SU-DHL-6 (cell line): Measurements from ENCODE around the gene DISP3.

Experiments used
- H2AFZ ChIP-seq: fragments of 200-600 bp; sonication (generic); 2 replicates; pipeline ENCODE4 v1.6.1; 2014; ENCODE audit warnings: low read depth, mild to moderate bottlenecking, moderate library complexity, mixed read lengths, antibody characterized with exemption, low read length; ENCODE audit not compliant: severe bottlenecking
- H3F3A ChIP-seq: fragments of 200-600 bp; shearing (Covaris generic); 2 replicates; pipeline ENCODE4 v1.6.0; 2016; ENCODE audit warnings: antibody characterized with exemption, mild to moderate bottlenecking; ENCODE audit not compliant: insufficient read depth
- H3K27ac ChIP-seq: fragments of 200-600 bp; sonication (generic); 2 replicates; pipeline ENCODE4 v1.5.1; 2016; ENCODE audit warnings: low read depth, mild to moderate bottlenecking, low read length, moderate library complexity, mixed read lengths
- H3K27me3 ChIP-seq: fragments of 200-600 bp; sonication (generic), shearing (Covaris generic); 2 replicates; pipeline ENCODE4 v1.6.0; 2014; ENCODE audit warnings: mild to moderate bottlenecking, low read length
- H3K36me3 ChIP-seq: fragments of 200-600 bp; sonication (generic); 2 replicates; pipeline ENCODE4 v1.6.1; 2014; ENCODE audit warnings: mild to moderate bottlenecking, low read length, mixed read lengths
- H3K4me2 ChIP-seq: fragments of 300-600, 200-600 bp; shearing (Covaris generic), sonication (generic); 2 replicates; pipeline ENCODE4 v1.6.0; 2014; ENCODE audit warnings: low read length, low read depth, mild to moderate bottlenecking; ENCODE audit not compliant: poor library complexity, severe bottlenecking
- H3K4me3 ChIP-seq: fragments of 200-600 bp; sonication (generic); 2 replicates; pipeline ENCODE4 v1.5.1; 2014; ENCODE audit warnings: antibody characterized with exemption, low read length, mild to moderate bottlenecking, mixed read lengths; ENCODE audit not compliant: insufficient read depth, poor library complexity, severe bottlenecking
- H3K79me2 ChIP-seq: fragments of 200-600 bp; sonication (generic); 2 replicates; pipeline ENCODE4 v1.6.1; 2014; ENCODE audit warnings: mild to moderate bottlenecking, low read length, moderate library complexity; ENCODE audit not compliant: insufficient read depth
- H3K9ac ChIP-seq: fragments of 200-600 bp; sonication (generic); 2 replicates; pipeline ENCODE4 v1.7.0; 2014; ENCODE audit warnings: mild to moderate bottlenecking, low read length
- H3K9me2 ChIP-seq: fragments of 200-600 bp; sonication (generic); replicated peaks from 2 replicates; pipeline ENCODE4 v1.6.1; 2014; ENCODE audit warnings: low read length; ENCODE audit not compliant: insufficient read depth
- H3K9me3 ChIP-seq: fragments of 200-600 bp; sonication (generic); 2 replicates; pipeline ENCODE4 v1.6.1; 2014; ENCODE audit warnings: low read length, mixed read lengths; ENCODE audit not compliant: insufficient read depth
- H4K20me1 ChIP-seq: fragments of 200-600 bp; sonication (generic); 2 replicates; pipeline ENCODE4 v1.6.1; 2014; ENCODE audit warnings: low read depth, mild to moderate bottlenecking, antibody characterized with exemption, low read length, moderate library complexity, mixed read lengths
- CTCF ChIP-seq: fragments of 200-600 bp; sonication (generic); IDR thresholded peaks from one replicate; pipeline ENCODE4 v1.5.1; 2017; ENCODE audit warnings: antibody characterized with exemption, mild to moderate bottlenecking, low read length, moderate library complexity; ENCODE audit not compliant: insufficient read depth, poor library complexity, severe bottlenecking
- EZH2phosphoT487 ChIP-seq: fragments of 200-600 bp; sonication (generic), shearing (Covaris generic); conservative IDR thresholded peaks from 2 replicates; pipeline ENCODE4 v1.6.1; 2018; ENCODE audit warnings: mild to moderate bottlenecking, antibody characterized with exemption, low read length, moderate library complexity, mixed read lengths

Gene DISP3

DNA sequence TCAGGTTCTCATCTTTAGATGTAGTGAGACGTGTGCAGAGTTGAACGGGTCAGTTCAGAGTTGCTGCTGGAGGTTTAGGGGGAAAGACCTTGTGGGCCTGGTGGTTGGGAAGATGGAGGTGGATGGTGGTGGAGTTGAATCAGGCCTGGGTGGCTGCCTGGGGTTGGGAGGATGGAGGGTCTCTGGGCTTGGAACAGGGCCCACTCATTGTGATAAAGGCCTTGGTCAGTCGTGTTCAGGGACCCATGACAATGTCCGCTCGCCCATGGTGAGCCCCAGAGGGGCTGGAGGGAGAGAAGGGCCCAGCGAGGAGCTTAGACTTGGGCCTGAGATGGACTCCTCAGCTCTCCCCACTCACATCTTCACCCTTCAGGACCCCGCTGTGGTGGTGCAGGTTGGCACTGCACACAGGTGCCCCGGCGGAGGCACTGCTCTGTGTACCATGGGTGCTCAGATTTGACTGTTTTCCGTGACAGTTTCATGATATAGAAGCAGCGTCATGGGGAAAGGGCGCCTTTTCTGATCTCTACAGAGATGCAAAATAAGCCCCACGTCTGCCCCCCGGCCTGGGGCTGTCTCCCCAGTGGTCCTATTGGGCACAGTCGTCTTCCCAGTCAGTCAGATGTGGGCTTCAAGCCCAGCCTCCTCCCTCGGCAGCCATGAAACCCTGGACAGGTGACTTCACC lies 39.2 kb downstream of the DISP3 start:
- Histone ChIP-seq H3K9ac (no peak overlapping the region), H3K9me2 (no peaks in the 10 kb centered on the region), H3K27ac (no peak overlapping the region), H3K27me3 (no peaks in the 10 kb centered on the region), H3K9me3 (no peaks in the 10 kb centered on the region), H2AFZ (no peak overlapping the region), H3K4me3 (no peak overlapping the region), H3K36me3 (no peaks in the 10 kb centered on the region), H3F3A (no peaks in the 10 kb centered on the region), H3K79me2 (no peaks in the 10 kb centered on the region), H3K4me2 (no peak overlapping the region), H4K20me1 (no peaks in the 10 kb centered on the region)
- TF ChIP-seq EZH2phosphoT487: no peak
- no peak for TF ChIP-seq CTCF

- no peak for TF ChIP-seq EZH2phosphoT487
- no peak for TF ChIP-seq CTCF
- H3K27me3 ChIP-seq: no peaks in the 10 kb centered on the region
Observed at GRCh38 chr1:11518791-11519628, 40.1 kb downstream of the DISP3 start.

GRCh38 chr1:11519629-11520031 lies 40.7 kb downstream of the DISP3 start:
- no peaks in the 10 kb centered on the region for H4K20me1 ChIP-seq
- H3F3A ChIP-seq: no peaks in the 10 kb centered on the region
- TF ChIP-seq CTCF (no peak), EZH2phosphoT487 (no peak)
- H3K27me3 ChIP-seq: no peaks in the 10 kb centered on the region
- H3K4me3 ChIP-seq: no peak overlapping the region
- no peaks in the 10 kb centered on the region for H3K36me3 ChIP-seq
- no peaks in the 10 kb centered on the region for H3K79me2 ChIP-seq
- no peaks in the 10 kb centered on the region for H3K9me2 ChIP-seq
- H3K27ac ChIP-seq: no peak overlapping the region
- H3K9me3 ChIP-seq: no peaks in the 10 kb centered on the region
- H2AFZ ChIP-seq: no peak overlapping the region
- H3K4me2 ChIP-seq: no peak overlapping the region
- no peak overlapping the region for H3K9ac ChIP-seq

More at GRCh38 chr1:11518791-11519628, 40.1 kb downstream of the DISP3 start:
- Histone ChIP-seq H3K9me3 (no peaks in the 10 kb centered on the region), H2AFZ (no peak overlapping the region), H3K4me2 (no peak overlapping the region), H3F3A (no peaks in the 10 kb centered on the region), H3K4me3 (no peak overlapping the region), H3K9me2 (no peaks in the 10 kb centered on the region), H3K27ac (no peak overlapping the region), H4K20me1 (no peaks in the 10 kb centered on the region), H3K36me3 (no peaks in the 10 kb centered on the region), H3K79me2 (no peaks in the 10 kb centered on the region), H3K9ac (no peak overlapping the region)
